K562 (cell line): ENCODE results near the gene ANKRD27. TPM values are rescaled to one million over a fixed set of nuclear protein-coding genes. Genes with fewer than 3 reads are reported as not detected.

Experiments
- ATAC-seq: fragments of 200-7000 bp; cut with Tn5 transposase; 3 replicates; pipeline ENCODE4 v1.9.1; 2020; ENCODE audit warnings: moderate library complexity
- BruUV-seq: library from RNA; stranded (reverse); fragments of 400-500 nt; replicated peaks from 2 replicates; lab custom pipeline; 2021; lab: Mats Ljungman, UMichigan
- CTCF ChIA-PET: fragments of 300-600 bp; formaldehyde crosslinking; extraction: SDS; loops from one replicate; lab custom pipeline; 2021; ENCODE audit warnings: low intra/inter-chr PET ratio; lab: Yijun Ruan, JAX
- POLR2A ChIA-PET: fragments of 300-600, 350-650 bp; sonication (Branson Sonifier 250); formaldehyde crosslinking; extraction: SDS; loops from one replicate; lab custom pipeline; 2021; ENCODE audit warnings: antibody characterized with exemption, inconsistent platforms; lab: Yijun Ruan, JAX
- DNase-seq, 4 experiments: peaks; one replicate each; pipeline versions ENCODE4 v3.0.0 to v3.0.0-alpha.2; 2011 to 2018; ENCODE audit warnings: low spot score in 3 of 4, mixed read lengths in 3 of 4; ENCODE audit errors: extremely low read depth in 1 of 4
- FAIRE-seq: peaks from 2 replicates; lab custom pipeline; 2011; peaks lifted over from hg19 to GRCh38; lab: Jason Lieb, UNC
- H2AFZ ChIP-seq: 2 replicates; pipeline ENCODE4 v1.6.0; 2011; ENCODE audit warnings: low read depth, low read length, control low read depth, inconsistent platforms
- H3K27ac ChIP-seq: fragments of 200-600 bp; 3 replicates; pipeline ENCODE4 v1.8.0; 2011; ENCODE audit warnings: low read depth, mild to moderate bottlenecking, control low read depth, inconsistent platforms, low read length, moderate library complexity, mixed read lengths; ENCODE audit errors: extremely low read depth
- H3K27me3 ChIP-seq, 2 experiments: fragments of 300-600 bp in 1 of 2; 2 replicates in 1 of 2; 3 replicates in 1 of 2; pipeline versions ENCODE4 v1.6.0 to v1.8.0; 2011; ENCODE audit warnings: inconsistent platforms in 2 of 2, low read length in 2 of 2, mild to moderate bottlenecking in 1 of 2, mixed read lengths in 1 of 2, moderate library complexity in 1 of 2; ENCODE audit not compliant: control insufficient read depth in 2 of 2, insufficient read depth in 2 of 2
- H3K36me3 ChIP-seq: fragments of 300-600 bp; 3 replicates; pipeline ENCODE4 v1.8.0; 2011; ENCODE audit warnings: mild to moderate bottlenecking, low read length, inconsistent platforms; ENCODE audit not compliant: control insufficient read depth, insufficient read depth
- H3K4me1 ChIP-seq, 2 experiments: fragments of 200-600 bp in 1 of 2; replicated peaks in 1 of 2; 2 replicates in 1 of 2; 3 replicates in 1 of 2; pipeline versions ENCODE4 v1.5.1 to v1.8.0; 2011; ENCODE audit warnings: inconsistent platforms in 2 of 2, low read length in 2 of 2, mild to moderate bottlenecking in 1 of 2, mixed read lengths in 1 of 2, moderate library complexity in 1 of 2; ENCODE audit not compliant: control insufficient read depth in 2 of 2, insufficient read depth in 2 of 2
- H3K4me2 ChIP-seq: 2 replicates; pipeline ENCODE4 v1.6.1; 2011; ENCODE audit warnings: low read length, control low read depth, inconsistent platforms, mixed read lengths; ENCODE audit not compliant: insufficient read depth
- H3K4me3 ChIP-seq: fragments of 200-600 bp; sonication (generic), shearing (Covaris generic); 2 replicates; pipeline ENCODE4 v1.5.1; 2016; ENCODE audit warnings: control low read depth, inconsistent platforms
- H3K79me2 ChIP-seq: fragments of 200-600 bp; 3 replicates; pipeline ENCODE4 v1.8.0; 2011; ENCODE audit warnings: low read length, inconsistent platforms; ENCODE audit not compliant: control insufficient read depth, insufficient read depth
- H3K9ac ChIP-seq, 2 experiments: 2 replicates each; pipeline versions ENCODE4 v1.6.0 to v1.6.1; 2011; ENCODE audit warnings: low read depth in 2 of 2, low read length in 2 of 2, control low read depth in 1 of 2, inconsistent platforms in 1 of 2, mild to moderate bottlenecking in 1 of 2, mixed read lengths in 1 of 2; ENCODE audit not compliant: insufficient read depth in 1 of 2
- H3K9me1 ChIP-seq: one replicate; pipeline ENCODE4 v1.6.0; 2011; ENCODE audit warnings: inconsistent platforms, mild to moderate bottlenecking, low read length, moderate library complexity; ENCODE audit not compliant: control insufficient read depth, insufficient read depth
- H3K9me3 ChIP-seq: replicated peaks from 2 replicates; pipeline ENCODE4 v1.5.1; 2011; ENCODE audit warnings: low read depth, low read length, inconsistent platforms; ENCODE audit not compliant: control insufficient read depth, insufficient read depth
- H4K20me1 ChIP-seq: replicated peaks from 2 replicates; pipeline ENCODE4 v1.6.1; 2011; ENCODE audit warnings: low read length, inconsistent platforms, mixed read lengths; ENCODE audit not compliant: control insufficient read depth, insufficient read depth
- CTBP1 ChIP-seq: fragments of 450-650 bp; IDR thresholded peaks from 2 replicates; pipeline ENCODE4 v1.6.1; 2016; ENCODE audit warnings: borderline replicate concordance
- FOXJ2 ChIP-seq: fragments of 200-800 bp; sonication (Bioruptor generic); IDR thresholded peaks from 2 replicates; pipeline ENCODE4 v1.6.1; 2016; ENCODE audit warnings: missing genetic modification characterization, missing compliant biosample characterization
- FUS ChIP-seq: fragments of 200-400 bp; formaldehyde crosslinking; optimal IDR thresholded peaks from 2 replicates; pipeline ENCODE3; 2017; ENCODE audit warnings: low read depth, low read length
- GATAD2A ChIP-seq: fragments of 450-650 bp; IDR thresholded peaks from 2 replicates; pipeline ENCODE4 v1.6.1; 2017
- KLF16 ChIP-seq: IDR thresholded peaks from 2 replicates; pipeline ENCODE4 v1.6.1; 2016; ENCODE audit warnings: antibody characterized with exemption
- POLR2B ChIP-seq: fragments of 450-650 bp; IDR thresholded peaks from 2 replicates; pipeline ENCODE4 v1.6.1; 2018; ENCODE audit warnings: low read depth; ENCODE audit not compliant: partially characterized antibody
- ZKSCAN8 ChIP-seq: fragments of 200-800 bp; sonication (Bioruptor generic); IDR thresholded peaks from 2 replicates; pipeline ENCODE4 v1.6.1; 2016; ENCODE audit warnings: missing genetic modification characterization, missing compliant biosample characterization
- ZNF407 ChIP-seq: fragments of 450-650 bp; IDR thresholded peaks from 2 replicates; pipeline ENCODE4 v1.6.1; 2016; ENCODE audit warnings: low read depth
- ZNF445 ChIP-seq: fragments of 250-450 bp; sonication (Bioruptor Pico); IDR thresholded peaks from 2 replicates; pipeline ENCODE4 v1.4.0; 2020; ENCODE audit warnings: low read depth, mild to moderate bottlenecking, moderate library complexity
- WGBS: fragments of 100-300 bp; shearing (Covaris generic); methylation state at CpG from one replicate; pipeline ENCODE4 v1.1.6; 2016; ENCODE audit warnings: low coverage, mixed read lengths; ENCODE audit not compliant: insufficient coverage; ENCODE audit errors: missing lambda C conversion rate; 5-methylcytosine and 5-hydroxymethylcytosine counted together
- in situ Hi-C: fragments of 300-500 bp; cut with MboI; formaldehyde crosslinking; loops from 4 replicates; pipeline ENCODE4 v1.15.0; 2018; ENCODE audit warnings: inconsistent platforms, mixed read lengths
- intact Hi-C: fragments of 100-400 bp; cut with micrococcal nuclease; formaldehyde crosslinking; loops from 2 replicates; pipeline ENCODE4 v1.14.2; 2022
- polyA plus RNA-seq, 8 experiments: library from polyadenylated mRNA; depleted of rRNA in 4 of 8; stranded (reverse) in 5 of 8; unstranded in 3 of 8; fragments of >200 nt; fragmentation: Nextera tagmentation in 2 of 8; fragmentation: Illumina TruSeq in 1 of 8; extraction: Ambion mirVana in 2 of 8; extraction: Trizol in 1 of 8; gene quantifications; 2 replicates each; pipeline versions ENCODE4 v1.2.1 to v1.2.3, GENCODE V29; 2011 to 2014; ENCODE audit warnings: inconsistent platforms in 1 of 8, missing spikeins in 1 of 8
- total RNA-seq, 7 experiments: library from RNA; depleted of rRNA in 6 of 7; stranded (reverse); fragments of >200 nt in 6 of 7; fragmentation: Illumina TruSeq in 2 of 7; extraction: Trizol in 2 of 7; gene quantifications; 2 replicates each; pipeline versions ENCODE4 v1.2.1 to v1.2.3, GENCODE V29; 2011 to 2021; ENCODE audit warnings: low replicate concordance in 1 of 7

ANKRD27 gene
- total and polyA plus RNA-seq, 9 of the 15 experiments (the other 6 are each of a cell fraction or from before 2014, with no cell fraction given): 5.3 to 71.3 (median 54.2) TPM

GRCh38 chr19:32614916-32615315 is 60.1 kb downstream of the ANKRD27 start:
- Histone ChIP-seq H3K9me1 (no peaks in the 10 kb centered on the region), H3K4me1 (peaks cover 0 to 4% of the 10 kb centered on the region in 2 experiments; a peak in 1 of 5 replicates), H3K4me2 (no peak overlapping the region), H4K20me1 (no peaks in the 10 kb centered on the region), H3K79me2 (no peaks in the 10 kb centered on the region), H3K27ac (no peak overlapping the region), H3K36me3 (peaks cover 76% of the 10 kb centered on the region), H2AFZ (no peak overlapping the region), H3K4me3 (no peak overlapping the region), H3K27me3 (no peaks in the 10 kb centered on the region), H3K9me3 (no peaks in the 10 kb centered on the region), H3K9ac (no peak overlapping the region)
- DNase-seq (no peak), FAIRE-seq (no peak), ATAC-seq (no peak)
- in situ Hi-C loops: no loop called here
- intact Hi-C loops: no loop called here
- ChIA-PET POLR2A (no interaction called here), CTCF (no interaction called here)
- BruUV-seq: no TSS peak
- WGBS: 88% methylated on average over 5 of the region's 7 CpGs
- no peak for TF ChIP-seq ZNF445 (CRISPR knock-in tag)
- no peak for TF ChIP-seq ZKSCAN8 (CRISPR knock-in tag)
- TF ChIP-seq CTBP1: no peak
- no peak for TF ChIP-seq POLR2B
- TF ChIP-seq GATAD2A: no peak
- no peak for TF ChIP-seq KLF16
- TF ChIP-seq FOXJ2: no peak
- no peak for TF ChIP-seq ZNF407
- no peak for TF ChIP-seq FUS
